HCT116 (cell line): ENCODE results near the gene FAM13A. TPM values are rescaled to one million over a fixed set of nuclear protein-coding genes. Genes with fewer than 3 reads are reported as not detected.

Experiments used
- ATAC-seq: fragments of 200-7000 bp; cut with Tn5 transposase; 2 replicates; pipeline ENCODE4 v1.9.1; 2020; ENCODE audit warnings: mild to moderate bottlenecking, moderate library complexity
- BruUV-seq: library from RNA; stranded (reverse); fragments of 400-500 nt; replicated peaks from 2 replicates; lab custom pipeline; 2021; lab: Mats Ljungman, UMichigan
- CTCF ChIA-PET: fragments of 300-600 bp; sonication (Branson Sonifier 250); formaldehyde crosslinking; loops from one replicate; lab custom pipeline; 2021; ENCODE audit warnings: antibody characterized with exemption; lab: Charles Lee
- POLR2A ChIA-PET: fragments of 300-600, 350-600 bp; sonication (Branson Sonifier 250); formaldehyde crosslinking; loops from one replicate; lab custom pipeline; 2021; ENCODE audit warnings: antibody characterized with exemption; lab: Charles Lee
- RAD21 ChIA-PET, 2 experiments: fragments of 300-600 bp; sonication (Branson Sonifier 250); formaldehyde crosslinking; loops; one replicate each; lab custom pipeline; 2023; ENCODE audit warnings: low total read pairs in 2 of 2; ENCODE audit not compliant: uncharacterized antibody in 2 of 2, unreplicated experiment in 2 of 2, low non-redundant PET in 1 of 2; lab: Charles Lee
- DNase-seq: peaks from one replicate; pipeline ENCODE4 v3.0.0-alpha.2; 2010; ENCODE audit warnings: low read depth, low spot score
- H2AFZ ChIP-seq: fragments of 200-600 bp; shearing (Covaris generic), sonication (generic); 2 replicates; pipeline ENCODE4 v1.6.1; 2017; ENCODE audit warnings: low read depth, mixed run types, mixed read lengths, antibody characterized with exemption, low read length; ENCODE audit not compliant: poor library complexity, severe bottlenecking
- H3K27ac ChIP-seq: 2 replicates; pipeline ENCODE4 v1.5.1; 2012; ENCODE audit warnings: low read depth, low read length
- H3K27me3 ChIP-seq: fragments of 200-600 bp; sonication (generic); 2 replicates; pipeline ENCODE4 v1.6.1; 2016; ENCODE audit warnings: mixed run types, low read length, mixed read lengths; ENCODE audit not compliant: insufficient read depth
- H3K36me3 ChIP-seq, 2 experiments: fragments of 200-500 bp in 1 of 2; fragments of 200-600 bp in 1 of 2; sonication (Bioruptor generic) in 1 of 2; sonication (generic) in 1 of 2; 2 replicates each; pipeline versions ENCODE4 v1.5.1 to v1.6.1; 2014 to 2016; ENCODE audit warnings: low read length in 2 of 2, inconsistent platforms in 1 of 2, mixed read lengths in 1 of 2, mixed run types in 1 of 2; ENCODE audit not compliant: insufficient read depth in 2 of 2, control insufficient read depth in 1 of 2
- H3K4me1 ChIP-seq, 2 experiments: fragments of 200-600 bp in 1 of 2; sonication (generic) in 1 of 2; 2 replicates each; pipeline versions ENCODE4 v1.5.1 to v1.6.1; 2012 to 2017; ENCODE audit warnings: low read length in 2 of 2, inconsistent platforms in 1 of 2, mild to moderate bottlenecking in 1 of 2, mixed read lengths in 1 of 2, mixed run types in 1 of 2, moderate library complexity in 1 of 2; ENCODE audit not compliant: insufficient read depth in 2 of 2, control insufficient read depth in 1 of 2
- H3K4me2 ChIP-seq: fragments of 200-600 bp; sonication (generic); 2 replicates; pipeline ENCODE4 v1.6.1; 2017; ENCODE audit warnings: mixed run types, low read length, mixed read lengths
- H3K4me3 ChIP-seq, 2 experiments: fragments of 200-600 bp in 1 of 2; sonication (generic) in 1 of 2; replicated peaks in 1 of 2; 2 replicates each; pipeline ENCODE4 v1.5.1; 2011 to 2016; ENCODE audit warnings: low read length in 2 of 2, control low read depth in 1 of 2, low read depth in 1 of 2, mild to moderate bottlenecking in 1 of 2, mixed read lengths in 1 of 2, mixed run types in 1 of 2
- H3K79me2 ChIP-seq: fragments of 200-600 bp; sonication (generic); 2 replicates; pipeline ENCODE4 v1.6.1; 2017; ENCODE audit warnings: mild to moderate bottlenecking, mixed run types, low read length, moderate library complexity, mixed read lengths; ENCODE audit not compliant: insufficient read depth
- H3K9ac ChIP-seq: fragments of 200-600 bp; sonication (generic); 2 replicates; pipeline ENCODE4 v1.6.1; 2016; ENCODE audit warnings: low read length, mixed read lengths
- H3K9me2 ChIP-seq: fragments of 200-600 bp; sonication (generic), shearing (Covaris generic); 2 replicates; pipeline ENCODE4 v1.6.1; 2017; ENCODE audit warnings: mixed run types, mild to moderate bottlenecking, moderate library complexity; ENCODE audit not compliant: insufficient read depth
- H3K9me3 ChIP-seq, 2 experiments: fragments of 200-500 bp in 1 of 2; fragments of 200-600 bp in 1 of 2; sonication (Bioruptor generic) in 1 of 2; sonication (generic) in 1 of 2; 2 replicates each; pipeline ENCODE4 v1.6.1; 2014 to 2017; ENCODE audit warnings: low read length in 2 of 2, mixed read lengths in 2 of 2, inconsistent platforms in 1 of 2, low read depth in 1 of 2, mild to moderate bottlenecking in 1 of 2, mixed run types in 1 of 2, moderate library complexity in 1 of 2; ENCODE audit not compliant: control insufficient read depth in 1 of 2, insufficient read depth in 1 of 2
- H4K20me1 ChIP-seq: fragments of 200-600 bp; sonication (generic), shearing (Covaris generic); 2 replicates; pipeline ENCODE4 v1.6.1; 2017; ENCODE audit warnings: mixed run types, mild to moderate bottlenecking, moderate library complexity; ENCODE audit not compliant: insufficient read depth
- CBX3 ChIP-seq: IDR thresholded peaks from 2 replicates; pipeline ENCODE4 v1.6.1; 2012; ENCODE audit warnings: low read depth
- JUND ChIP-seq: IDR thresholded peaks from 2 replicates; pipeline ENCODE4 v1.6.1; 2012
- MAX ChIP-seq: IDR thresholded peaks from 2 replicates; pipeline ENCODE4 v1.6.1; 2012
- POLR2A ChIP-seq: IDR thresholded peaks from 2 replicates; pipeline ENCODE4 v1.7.0; 2011; ENCODE audit warnings: borderline replicate concordance; ENCODE audit not compliant: insufficient read depth, insufficient read length; ENCODE audit errors: extremely low read depth
- RAD21 ChIP-seq: IDR thresholded peaks from 2 replicates; pipeline ENCODE4 v1.6.1; 2012; ENCODE audit warnings: low read depth, mild to moderate bottlenecking
- SP1 ChIP-seq: IDR thresholded peaks from 2 replicates; pipeline ENCODE4 v1.6.1; 2012; ENCODE audit warnings: low read depth
- SRF ChIP-seq: IDR thresholded peaks from 2 replicates; pipeline ENCODE4 v1.6.1; 2012; ENCODE audit warnings: low read depth
- TCF7L2 ChIP-seq: IDR thresholded peaks from 2 replicates; pipeline ENCODE4 v1.7.0; 2011; ENCODE audit warnings: borderline replicate concordance, inconsistent platforms; ENCODE audit not compliant: insufficient read depth, insufficient read length; ENCODE audit errors: extremely low read depth
- ZBTB33 ChIP-seq: IDR thresholded peaks from 2 replicates; pipeline ENCODE4 v1.6.1; 2011; ENCODE audit warnings: mild to moderate bottlenecking, low read length, moderate library complexity; ENCODE audit not compliant: insufficient replicate concordance; ENCODE audit errors: extremely low read depth
- intact Hi-C: fragments of 100-400 bp; cut with micrococcal nuclease; formaldehyde crosslinking; loops from 2 replicates; pipeline ENCODE4 v1.10.0; 2022
- total RNA-seq: library from RNA; stranded (reverse); gene quantifications from one replicate; pipeline ENCODE4 v1.2.1, GENCODE V29; 2021; ENCODE audit not compliant: unreplicated experiment

Gene FAM13A
- total RNA-seq, 1 experiment from 2014 or later: 17.2 TPM

GRCh38 chr4:88743696-88744095 is 313.3 kb downstream of the FAM13A start (continued):
- TF ChIP-seq ZBTB33 (no peak), MAX (no peak), POLR2A (no peak), RAD21 (no peak)

- CTCF ChIA-PET: no interaction called here
- no peak for DNase-seq
These were observed 314.4 kb downstream of the FAM13A start for GRCh38 chr4:88742561-88742960.

GRCh38 chr4:88738180-88738579 is 318.8 kb downstream of the FAM13A start:
- ATAC-seq: no peak
- H3K9me2 ChIP-seq: no peaks in the 10 kb centered on the region
- no peak overlapping the region for H3K9ac ChIP-seq
- ChIA-PET CTCF (no interaction called here), RAD21 (no interaction called here), POLR2A (no interaction called here)
- no TSS peak for BruUV-seq
- H4K20me1 ChIP-seq: no peaks in the 10 kb centered on the region
- no peak overlapping the region for H2AFZ ChIP-seq
- no peak overlapping the region for H3K27ac ChIP-seq
- H3K9me3 ChIP-seq: no peaks in the 10 kb centered on the region
- no peaks in the 10 kb centered on the region for H3K27me3 ChIP-seq
- H3K4me1 ChIP-seq: no peaks in the 10 kb centered on the region
- H3K4me3 ChIP-seq: no peak overlapping the region
- H3K36me3 ChIP-seq: no peaks in the 10 kb centered on the region; a peak in 1 of 4 replicates
- intact Hi-C loops: no loop called here
- DNase-seq: no peak
- H3K79me2 ChIP-seq: no peaks in the 10 kb centered on the region
- TF ChIP-seq CBX3: no peak
- TF ChIP-seq, all 23 proteins: peak for 0
- no peak overlapping the region for H3K4me2 ChIP-seq

More at GRCh38 chr4:88742561-88742960, 314.4 kb downstream of the FAM13A start:
- Histone ChIP-seq H4K20me1 (no peaks in the 10 kb centered on the region), H3K9me3 (no peaks in the 10 kb centered on the region), H3K9me2 (no peaks in the 10 kb centered on the region), H3K27me3 (no peaks in the 10 kb centered on the region), H2AFZ (no peak overlapping the region), H3K4me2 (no peak overlapping the region), H3K9ac (no peak overlapping the region), H3K79me2 (no peaks in the 10 kb centered on the region), H3K4me1 (no peaks in the 10 kb centered on the region), H3K4me3 (no peak overlapping the region), H3K27ac (no peak overlapping the region), H3K36me3 (no peaks in the 10 kb centered on the region; a peak in 1 of 4 replicates)
- TF ChIP-seq CBX3: no peak
- TF ChIP-seq JUND: no peak
- TF ChIP-seq SRF: no peak
- TF ChIP-seq TCF7L2: no peak
- TF ChIP-seq SP1: no peak
- RAD21 ChIA-PET: no interaction called here
- ATAC-seq: no peak
- POLR2A ChIA-PET: no interaction called here
- no TSS peak for BruUV-seq
- intact Hi-C loops: no loop called here
